ENCODE results near the gene AP3S2.

GRCh38 chr15:89932880-89933279 is 39.1 kb upstream of the AP3S2 start:
- TF ChIP-seq CTCF (IDR thresholded peaks at IDR 0.05; ENCODE audit: borderline replicate concordance, extremely low read depth, low read length, poor library complexity, severe bottlenecking): no peak
- no peak for TF ChIP-seq EZH2 (IDR thresholded peaks at IDR 0.05; ENCODE audit: borderline replicate concordance, low read depth, low read length, severe bottlenecking)
